HPDE6-E6E7 (cell line): ENCODE measurements around the gene PHACTR4.
A peak's percentile ranks its signal among the peaks of the same experiment; 100 is the strongest.
"Not testable (repeated sequence)": the region's sequence is repeated elsewhere in the genome, so short reads cannot be mapped to it uniquely, and the experiment has no call there.

Experiments used
- DNase-seq: peaks from one replicate; pipeline ENCODE4 v3.0.0; 2011; ENCODE audit warnings: missing footprints; ENCODE audit errors: extremely low spot score

The PHACTR4 gene

DNA sequence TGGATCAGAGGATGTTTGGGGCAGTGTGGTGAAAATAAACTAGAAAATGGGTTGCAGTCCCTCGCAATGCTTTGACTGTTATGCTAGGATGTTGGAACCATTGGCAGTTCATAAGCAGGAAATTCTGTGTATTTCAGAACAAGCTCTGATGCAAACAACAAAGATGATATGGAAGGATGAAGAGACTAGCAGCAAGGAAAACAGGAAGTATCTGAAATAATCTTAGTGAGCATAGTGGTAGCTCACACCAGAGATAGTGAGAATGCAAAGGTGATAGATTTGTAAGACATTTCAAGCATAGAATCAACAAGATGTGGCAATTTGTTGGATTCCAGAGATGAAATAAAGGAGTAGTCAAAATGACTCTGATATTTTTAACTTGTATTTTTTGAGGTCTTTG is 125.2 kb downstream of the PHACTR4 start:
- DNase-seq = no peak

DNA sequence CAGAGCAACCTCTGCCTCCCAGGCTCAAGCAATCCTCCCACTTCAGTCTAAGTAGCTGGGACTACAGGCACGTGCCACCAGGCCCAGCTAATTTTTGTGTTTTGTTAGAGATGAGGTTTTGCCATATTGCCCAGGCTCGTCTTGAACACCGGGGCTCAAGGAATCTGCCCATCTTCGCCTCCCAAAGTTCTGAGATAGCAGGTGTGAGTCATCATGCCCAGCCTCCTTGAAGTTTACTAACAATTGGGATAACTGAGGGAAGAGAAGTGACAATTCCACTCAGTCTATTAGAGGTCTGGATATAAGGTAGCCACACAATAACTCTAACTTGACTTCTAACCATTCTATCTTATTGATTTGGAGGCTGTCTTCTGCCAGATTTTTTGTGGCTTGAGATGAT is 130.0 kb downstream of the PHACTR4 start:
- DNase-seq = no peak

- DNase-seq = no peak
Observed at GRCh38 chr1:28501925-28502324, 132.4 kb downstream of the PHACTR4 start.

GRCh38 chr1:28503117-28503516 is 133.6 kb downstream of the PHACTR4 start:
- no peak for DNase-seq

- DNase-seq = peak; percentile 95
Observed at GRCh38 chr1:28505406-28506187, 136.1 kb downstream of the PHACTR4 start, which contains the start of gene RCC1. RCC1 (plus strand) TSS chr1:28506043; CDS start chr1:28529867, 23,824 bp downstream.

GRCh38 chr1:28506907-28507246 is 137.3 kb downstream of the PHACTR4 start:
- no peak for DNase-seq

- DNase-seq = no peak
Observed at GRCh38 chr1:28507247-28507645, 137.7 kb downstream of the PHACTR4 start.

- no peak for DNase-seq
Observed at GRCh38 chr1:28507646-28508434, 138.3 kb downstream of the PHACTR4 start.

DNA sequence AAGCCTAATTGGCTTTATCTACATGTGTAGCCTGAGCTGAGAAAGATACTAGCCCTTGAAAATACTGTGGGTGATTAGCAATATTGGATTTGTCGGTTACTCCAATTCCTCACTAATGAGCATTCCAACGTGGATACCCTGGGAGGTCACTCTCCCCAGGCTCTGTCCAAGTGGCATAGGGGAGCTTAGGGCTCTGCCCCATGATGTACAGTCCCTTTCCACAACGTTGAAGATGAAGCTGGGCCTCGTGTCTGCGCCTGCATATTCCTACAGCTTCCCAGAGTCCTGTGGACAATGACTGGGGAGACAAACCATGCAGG is 138.9 kb downstream of the PHACTR4 start:
- DNase-seq = no peak

DNA sequence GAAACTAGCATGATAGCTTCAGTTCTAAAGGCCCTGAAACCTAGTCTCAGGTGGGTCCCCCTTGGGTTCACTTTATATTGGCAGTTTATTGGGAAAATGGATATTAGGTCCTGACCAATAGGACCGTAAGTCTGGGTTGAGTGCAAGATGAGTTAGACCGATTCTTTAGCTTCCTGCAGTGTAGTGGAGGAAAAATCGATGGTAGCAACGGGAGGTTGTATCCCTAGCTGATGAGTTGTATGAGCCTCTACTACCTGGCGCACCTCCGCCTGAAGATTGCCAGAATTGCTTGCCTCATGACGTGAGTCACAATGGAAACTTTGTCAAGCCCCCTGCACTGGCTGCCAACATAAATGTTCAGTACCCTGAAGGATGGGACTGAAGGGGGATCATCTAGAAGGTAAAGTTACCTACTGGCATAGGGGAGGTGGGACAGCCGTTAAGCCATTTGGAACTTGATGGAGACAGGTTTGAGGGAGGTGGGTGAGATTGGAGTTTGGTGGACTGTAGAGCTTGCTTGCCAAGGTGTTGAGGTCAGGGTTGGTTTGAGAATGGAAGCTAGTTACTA is 140.2 kb downstream of the PHACTR4 start:
- DNase-seq = no peak

GRCh38 chr1:28510273-28510969 is 140.9 kb downstream of the PHACTR4 start:
- no peak for DNase-seq

GRCh38 chr1:28510970-28511440 is 141.5 kb downstream of the PHACTR4 start:
- no peak for DNase-seq

DNA sequence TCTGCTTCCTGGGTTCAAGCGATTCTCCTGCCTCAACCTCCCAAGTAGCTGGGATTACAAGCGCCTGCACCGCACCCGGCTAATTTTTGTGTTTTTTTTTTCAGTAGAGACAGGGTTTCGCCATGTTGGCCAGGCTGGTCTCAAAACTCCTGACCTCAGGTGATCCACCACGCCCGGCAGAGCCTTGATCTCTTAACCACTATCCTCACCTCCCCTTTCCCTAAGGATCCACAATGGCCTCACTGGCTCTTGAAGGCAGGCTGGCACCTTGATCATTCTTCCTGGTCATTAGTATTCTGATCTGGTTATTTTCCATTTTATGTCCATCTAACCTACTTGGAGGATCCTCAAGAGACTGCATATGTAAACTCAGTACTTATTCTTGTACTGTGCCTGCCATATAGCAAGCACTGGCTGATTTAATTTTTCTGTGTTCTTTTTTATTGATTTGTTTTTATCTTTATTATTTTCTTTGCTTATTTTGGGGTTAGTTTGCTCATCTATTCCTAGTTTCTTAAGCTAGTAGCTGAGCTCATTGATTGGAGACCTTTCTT is 142.6 kb downstream of the PHACTR4 start:
- no peak for DNase-seq

GRCh38 chr1:28514445-28514933 is 144.9 kb downstream of the PHACTR4 start:
- DNase-seq = not testable (repeated sequence)

GRCh38 chr1:28516518-28516956 is 147.0 kb downstream of the PHACTR4 start:
- no peak for DNase-seq

GRCh38 chr1:28517649-28517999 is 148.1 kb downstream of the PHACTR4 start:
- no peak for DNase-seq

- peak; percentile 88 for DNase-seq
Observed at GRCh38 chr1:28518000-28518744, 148.6 kb downstream of the PHACTR4 start.

DNA sequence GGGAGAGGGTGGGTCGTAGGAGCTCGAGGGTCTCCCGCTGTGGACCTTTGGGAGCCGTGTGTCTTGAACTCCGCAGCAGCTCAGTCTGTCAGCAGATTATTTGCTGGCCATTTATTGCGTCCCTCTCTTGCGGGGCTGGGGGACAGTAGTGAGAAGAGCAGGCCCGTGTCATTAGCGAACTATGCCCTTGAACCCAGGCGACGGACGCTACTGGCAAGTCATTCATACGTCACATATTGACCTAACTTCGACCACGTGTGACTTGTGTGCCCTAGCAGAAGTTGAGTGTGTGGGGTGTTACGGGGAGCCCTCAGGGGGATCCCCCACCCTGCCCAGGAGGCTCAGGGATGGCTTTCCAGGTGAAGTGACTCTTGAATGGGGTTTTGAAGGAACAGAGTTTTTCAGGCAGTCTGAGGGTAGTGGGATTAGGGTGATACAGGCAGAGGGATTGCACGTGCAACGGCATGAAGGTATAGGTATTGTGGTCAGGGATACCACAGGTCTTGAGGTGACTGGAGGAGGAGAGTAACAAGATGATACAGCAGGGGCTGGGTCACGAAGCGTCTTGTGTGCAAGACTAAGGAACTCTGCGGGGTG is 149.3 kb downstream of the PHACTR4 start:
- no peak for DNase-seq

DNA sequence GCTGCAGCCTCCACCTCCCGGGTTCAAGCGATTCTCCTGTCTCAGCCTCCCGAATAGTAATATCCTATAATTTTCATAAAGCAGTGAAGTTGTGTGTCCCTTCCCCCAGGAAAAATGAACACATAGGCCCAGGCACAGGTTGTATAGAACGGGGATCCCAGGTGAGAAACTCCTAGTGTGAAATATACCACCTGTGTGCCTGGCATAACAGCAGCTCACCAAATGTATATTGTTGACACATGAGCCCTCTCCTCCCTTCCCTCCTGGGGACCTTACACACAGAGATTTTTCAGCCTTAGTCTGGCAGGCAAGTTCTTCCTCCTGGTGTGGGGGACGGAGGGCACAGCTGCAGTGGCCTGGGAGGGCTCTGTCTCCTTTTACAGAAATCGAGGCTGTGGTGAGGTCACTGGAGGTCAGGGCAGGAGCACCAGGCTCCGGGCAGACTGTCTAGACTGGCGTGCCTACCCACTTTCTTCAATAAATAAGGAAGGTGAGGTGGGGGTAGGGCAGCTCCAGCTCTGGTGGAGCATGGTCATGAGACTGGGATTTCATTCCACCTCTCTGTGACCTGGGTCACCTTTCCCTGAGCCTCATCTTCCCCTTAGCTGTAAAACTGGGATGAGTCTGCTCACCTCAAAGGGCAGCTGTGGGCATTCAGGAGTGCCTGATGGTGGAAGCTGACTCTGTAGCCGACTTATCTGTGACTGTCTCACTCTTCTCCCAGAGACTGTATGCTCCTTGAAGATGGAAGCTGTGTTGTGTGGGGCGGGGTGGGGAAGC is 150.6 kb downstream of the PHACTR4 start:
- DNase-seq = no peak

GRCh38 chr1:28520796-28521195 is 151.3 kb downstream of the PHACTR4 start:
- DNase-seq = not testable (repeated sequence)
